Spleen (tissue), 11 donors: ENCODE results near the gene ZGPAT. TPM values are rescaled to one million over a fixed set of nuclear protein-coding genes. Genes with fewer than 3 reads are reported as not detected.

ENCODE experiments used
- DNase-seq: peaks from one replicate; pipeline ENCODE4 v3.0.0-alpha.2; 2020
- H3K27ac ChIP-seq, 8 donors: fragments of 200-600 bp; sonication (generic) in 7 of 8; 1 replicate in 4 of 8; 2 replicates in 4 of 8; pipeline versions ENCODE4 v1.5.0 to v1.8.0; 2016 to 2021; ENCODE audit warnings: inconsistent platforms in 4 of 8, mild to moderate bottlenecking in 4 of 8, moderate library complexity in 1 of 8
- H3K27me3 ChIP-seq, 7 donors: fragments of 200-600 bp; sonication (generic) in 6 of 7; replicated peaks in 1 of 7; 1 replicate in 4 of 7; 2 replicates in 3 of 7; pipeline versions ENCODE4 v1.5.0 to v1.8.0; 2016 to 2021; ENCODE audit warnings: inconsistent platforms in 3 of 7, mild to moderate bottlenecking in 1 of 7
- H3K36me3 ChIP-seq, 6 donors: fragments of 200-600 bp; sonication (generic) in 5 of 6; 1 replicate in 4 of 6; 2 replicates in 2 of 6; pipeline versions ENCODE4 v1.5.0 to v1.8.0; 2016 to 2021; ENCODE audit warnings: inconsistent platforms in 2 of 6
- H3K4me1 ChIP-seq, 6 donors: fragments of 200-600 bp; sonication (generic) in 5 of 6; 1 replicate in 3 of 6; 2 replicates in 3 of 6; pipeline versions ENCODE4 v1.5.0 to v1.8.0; 2016 to 2021; ENCODE audit warnings: inconsistent platforms in 3 of 6
- H3K4me3 ChIP-seq, 8 donors: fragments of 200-600 bp; sonication (generic) in 7 of 8; 1 replicate in 4 of 8; 2 replicates in 4 of 8; pipeline versions ENCODE4 v1.5.0 to v1.8.0; 2016 to 2021; ENCODE audit warnings: inconsistent platforms in 4 of 8, mild to moderate bottlenecking in 4 of 8, moderate library complexity in 2 of 8
- H3K9me3 ChIP-seq, 8 donors: fragments of 200-600 bp; sonication (generic) in 7 of 8; 1 replicate in 4 of 8; 2 replicates in 4 of 8; pipeline versions ENCODE4 v1.5.0 to v1.8.0; 2016 to 2021; ENCODE audit warnings: inconsistent platforms in 4 of 8
- POLR2A ChIP-seq, 3 donors: fragments of 450-650 bp; IDR thresholded peaks; one replicate each; pipeline ENCODE4 v1.5.1; 2017; ENCODE audit warnings: antibody characterized with exemption in 3 of 3, mild to moderate bottlenecking in 1 of 3
- POLR2AphosphoS5 ChIP-seq, 3 donors: sonication (generic); formaldehyde crosslinking; IDR thresholded peaks; one replicate each; pipeline ENCODE4 v1.5.1; 2017; ENCODE audit warnings: antibody characterized with exemption in 3 of 3
- WGBS, 5 donors: extraction: QIAGEN DNeasy Blood & Tissue Kit in 3 of 5; methylation state at CpG; one replicate each; pipeline versions ENCODE4 v1.1.5 to v1.1.7; 2013 to 2018; 5-methylcytosine and 5-hydroxymethylcytosine counted together
- intact Hi-C: fragments of 100-400 bp; cut with DNase I; formaldehyde crosslinking; loops from one replicate; pipeline ENCODE4 v1.15.0; 2023; ENCODE audit warnings: low total_unique reads
- polyA plus RNA-seq, 3 donors: library from polyadenylated mRNA; stranded (reverse); fragments of 200-250 nt; gene quantifications; one replicate each; pipeline ENCODE4 v1.2.1, GENCODE V29; 2013
- total RNA-seq, 7 donors: library from RNA; depleted of rRNA in 3 of 7; stranded (reverse); fragments of >200 nt in 3 of 7; fragmentation: NEBNext Ultra II Directional in 4 of 7; extraction: Animal tissue kit (Norgen Biotek cat#: 25700) in 4 of 7; gene quantifications; one replicate each; pipeline versions ENCODE4 v1.1.0 to v1.2.1, GENCODE V29; 2016 to 2021
- TF ChIP-seq, protein P1 (sequence below), 11 experiments: fragments of 200-600 bp in 7 of 11; fragments of 450-650 bp in 4 of 11; sonication (generic) in 4 of 11; IDR thresholded peaks in 8 of 11; conservative IDR thresholded peaks in 3 of 11; 1 replicate in 7 of 11; 2 replicates in 4 of 11; pipeline versions ENCODE4 v1.4.0 to v1.8.0; 2016 to 2021; ENCODE audit warnings: antibody characterized with exemption in 11 of 11, inconsistent platforms in 4 of 11, mild to moderate bottlenecking in 1 of 11
- donor health status: healthy with polysubstance abuse.
- donor health status: DM: no; HTN: no; CAD: no; lungs with moderate emphysema.
- donor health status: DM: no; HTN: no; CAD: no.
- donor health status: Bipolar disorder and iron deficiency.
- donor health status: healthy.
- donor health status: DM: no; HTN: no; CAD: no.
- donor health status: DM: yes; HTN: yes; CAD: no.

ZGPAT gene
- total and polyA plus RNA-seq, 10 donors = 23.6 to 72.8 (median 38.2) TPM

GRCh38 chr20:63702751-63703470 is 4.9 kb upstream of the ZGPAT start:
- H3K27ac ChIP-seq = peak overlapping the region in 1 of 8 donors; percentile 95
- WGBS, 5 donors = 71 to 94% (median 85%) methylated on average over 5 to 13 of the region's 13 CpGs
- peaks cover 0 to 80% (median 40%) of the 10 kb centered on the region in 6 donors for H3K36me3 ChIP-seq
- TF ChIP-seq POLR2A (IDR thresholded peaks at IDR 0.05) = no peak
- TF ChIP-seq, protein P1, sequence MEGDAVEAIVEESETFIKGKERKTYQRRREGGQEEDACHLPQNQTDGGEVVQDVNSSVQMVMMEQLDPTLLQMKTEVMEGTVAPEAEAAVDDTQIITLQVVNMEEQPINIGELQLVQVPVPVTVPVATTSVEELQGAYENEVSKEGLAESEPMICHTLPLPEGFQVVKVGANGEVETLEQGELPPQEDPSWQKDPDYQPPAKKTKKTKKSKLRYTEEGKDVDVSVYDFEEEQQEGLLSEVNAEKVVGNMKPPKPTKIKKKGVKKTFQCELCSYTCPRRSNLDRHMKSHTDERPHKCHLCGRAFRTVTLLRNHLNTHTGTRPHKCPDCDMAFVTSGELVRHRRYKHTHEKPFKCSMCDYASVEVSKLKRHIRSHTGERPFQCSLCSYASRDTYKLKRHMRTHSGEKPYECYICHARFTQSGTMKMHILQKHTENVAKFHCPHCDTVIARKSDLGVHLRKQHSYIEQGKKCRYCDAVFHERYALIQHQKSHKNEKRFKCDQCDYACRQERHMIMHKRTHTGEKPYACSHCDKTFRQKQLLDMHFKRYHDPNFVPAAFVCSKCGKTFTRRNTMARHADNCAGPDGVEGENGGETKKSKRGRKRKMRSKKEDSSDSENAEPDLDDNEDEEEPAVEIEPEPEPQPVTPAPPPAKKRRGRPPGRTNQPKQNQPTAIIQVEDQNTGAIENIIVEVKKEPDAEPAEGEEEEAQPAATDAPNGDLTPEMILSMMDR (IDR thresholded peaks at IDR 0.05 in 8 of 11, conservative IDR thresholded peaks at IDR 0.05 in 3 of 11) = no peak
- peak in 1 of 3 donors; percentile 55 for TF ChIP-seq POLR2AphosphoS5 (IDR thresholded peaks at IDR 0.05)
- H3K9me3 ChIP-seq = no peaks in the 10 kb centered on the region
- intact Hi-C loops = loop anchor here (10.0 kb wide), 1 partner anchor 162 kb away; the partner anchor contains the start of genes ABHD16B and TPD52L2
- no peak for DNase-seq
- peaks cover 25 to 90% (median 63%) of the 10 kb centered on the region in 6 donors for H3K4me1 ChIP-seq
- H3K4me3 ChIP-seq = no peak overlapping the region
- H3K27me3 ChIP-seq = no peaks in the 10 kb centered on the region

DNA sequence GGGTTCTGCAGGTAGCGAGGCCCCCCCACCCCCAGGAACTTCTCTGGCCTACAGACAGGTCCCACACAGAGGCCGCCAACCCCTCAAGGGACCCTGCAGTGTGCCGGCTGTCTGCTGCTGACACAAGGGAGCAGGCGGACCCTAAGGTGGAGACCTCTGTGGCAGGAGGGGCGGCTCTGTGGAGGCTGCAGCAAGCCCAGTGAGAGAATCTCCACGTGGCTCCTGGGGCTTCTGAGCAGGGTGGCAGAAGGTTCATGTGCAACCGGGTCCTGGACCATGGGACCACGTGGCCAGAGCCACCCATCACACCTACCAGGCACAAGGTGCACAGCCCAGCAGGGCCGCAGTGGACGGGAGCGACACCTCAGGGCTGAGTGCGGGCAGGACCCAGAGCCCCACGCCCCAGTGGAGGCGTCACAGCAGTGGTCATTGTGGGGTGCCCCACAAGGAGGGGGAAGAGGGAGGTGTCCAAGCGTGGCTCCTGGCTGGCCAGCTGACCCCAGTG is 4.3 kb upstream of the ZGPAT start:
- Histone ChIP-seq H3K9me3 (no peaks in the 10 kb centered on the region), H3K27me3 (no peaks in the 10 kb centered on the region), H3K36me3 (peaks cover 0 to 74% (median 40%) of the 10 kb centered on the region in 6 donors), H3K27ac (peak overlapping the region in 3 of 8 donors; percentile 14 to 95 (median 91)), H3K4me3 (no peak overlapping the region), H3K4me1 (peaks cover 21 to 87% (median 60%) of the 10 kb centered on the region in 6 donors)
- WGBS, 5 donors = 84 to 95% (median 91%) methylated on average over 12 to 15 of the region's 15 CpGs
- TF ChIP-seq POLR2AphosphoS5 (IDR thresholded peaks at IDR 0.05) = peak in 1 of 3 donors; percentile 66
- TF ChIP-seq POLR2A (IDR thresholded peaks at IDR 0.05) = no peak
- peak; percentile 75 for DNase-seq
- intact Hi-C loops = loop anchor here (10.0 kb wide), 1 partner anchor 161 kb away; the partner anchor contains the start of genes ABHD16B and TPD52L2

- H3K9me3 ChIP-seq = no peaks in the 10 kb centered on the region
- 86 to 96% (median 89%) methylated on average over 6 to 11 of the region's 11 CpGs for WGBS, 5 donors
- TF ChIP-seq, protein P1 (IDR thresholded peaks at IDR 0.05 in 8 of 11, conservative IDR thresholded peaks at IDR 0.05 in 3 of 11) = no peak
- no peak for TF ChIP-seq POLR2AphosphoS5 (IDR thresholded peaks at IDR 0.05)
- no peak for TF ChIP-seq POLR2A (IDR thresholded peaks at IDR 0.05)
- peak; percentile 66 for DNase-seq
- H3K4me3 ChIP-seq = no peak overlapping the region
- H3K27ac ChIP-seq = peak overlapping the region in 4 of 8 donors; percentile 14 to 95 (median 92)
- H3K4me1 ChIP-seq = peaks cover 23 to 87% (median 60%) of the 10 kb centered on the region in 6 donors
- intact Hi-C loops = loop anchor here (10.0 kb wide), 1 partner anchor 161 kb away; the partner anchor contains the start of genes ABHD16B and TPD52L2
- H3K36me3 ChIP-seq = peaks cover 0 to 79% (median 41%) of the 10 kb centered on the region in 6 donors
- H3K27me3 ChIP-seq = no peaks in the 10 kb centered on the region
Observed at GRCh38 chr20:63703976-63704748, 3.7 kb upstream of the ZGPAT start.

GRCh38 chr20:63704749-63705117 is 3.1 kb upstream of the ZGPAT start:
- intact Hi-C loops = loop anchor here (10.0 kb wide), 1 partner anchor 160 kb away; the partner anchor contains the start of genes ABHD16B and TPD52L2
- Histone ChIP-seq H3K36me3 (peaks cover 0 to 79% (median 43%) of the 10 kb centered on the region in 6 donors), H3K27me3 (no peaks in the 10 kb centered on the region), H3K4me1 (peaks cover 26 to 87% (median 60%) of the 10 kb centered on the region in 6 donors), H3K4me3 (no peak overlapping the region), H3K9me3 (no peaks in the 10 kb centered on the region), H3K27ac (peak overlapping the region in 3 of 8 donors; percentile 91 to 95 (median 92))
- TF ChIP-seq POLR2AphosphoS5 (IDR thresholded peaks at IDR 0.05) (peak in 1 of 3 donors; percentile 12), POLR2A (IDR thresholded peaks at IDR 0.05) (no peak)
- WGBS, 5 donors = 80 to 97% (median 85%) methylated on average over 5 to 6 of the region's 6 CpGs
- peak; percentile 75 for DNase-seq
